Gastroesophageal sphincter (tissue), 4 donors: ENCODE measurements around the gene SLC66A1. TPM values are rescaled to one million over a fixed set of nuclear protein-coding genes. Genes with fewer than 3 reads are reported as not detected.
A peak's percentile ranks its signal among the peaks of the same experiment; 100 is the strongest.

ENCODE experiments used
- ATAC-seq: fragments of 150-250 bp; one replicate; pipeline ENCODE4 v1.9.1; 2016; ENCODE audit warnings: mild to moderate bottlenecking, moderate library complexity
- H3K27ac ChIP-seq, 4 donors: fragments of 200-600 bp; sonication (generic) in 3 of 4; 1 replicate in 3 of 4; 2 replicates in 1 of 4; pipeline ENCODE4 v1.5.1; 2016 to 2019
- H3K27me3 ChIP-seq: fragments of 200-600 bp; sonication (generic); one replicate; pipeline ENCODE4 v1.5.1; 2019
- H3K36me3 ChIP-seq, 2 donors: fragments of 200-600 bp; sonication (generic); one replicate each; pipeline ENCODE4 v1.5.1; 2019; ENCODE audit warnings: control low read depth in 1 of 2
- H3K4me1 ChIP-seq, 3 donors: fragments of 200-600 bp; sonication (generic); 1 replicate in 2 of 3; 2 replicates in 1 of 3; pipeline ENCODE4 v1.5.1; 2016 to 2019; ENCODE audit warnings: control low read depth in 2 of 3
- H3K4me3 ChIP-seq, 2 donors: fragments of 200-600 bp; sonication (generic); one replicate each; pipeline ENCODE4 v1.5.1; 2019; ENCODE audit warnings: mild to moderate bottlenecking in 1 of 2, moderate library complexity in 1 of 2
- H3K9me3 ChIP-seq, 3 donors: fragments of 200-600 bp; sonication (generic); one replicate each; pipeline ENCODE4 v1.5.1; 2017 to 2019; ENCODE audit warnings: control low read depth in 2 of 3
- EP300 ChIP-seq: sonication (generic); formaldehyde crosslinking; IDR thresholded peaks from one replicate; pipeline ENCODE4 v1.6.1; 2017; ENCODE audit warnings: antibody characterized with exemption, mild to moderate bottlenecking
- POLR2A ChIP-seq, 2 donors: fragments of 450-650 bp; IDR thresholded peaks; one replicate each; pipeline ENCODE4 v1.6.1; 2017; ENCODE audit warnings: antibody characterized with exemption in 2 of 2, mild to moderate bottlenecking in 2 of 2, moderate library complexity in 1 of 2
- POLR2AphosphoS5 ChIP-seq: sonication (generic); formaldehyde crosslinking; IDR thresholded peaks from one replicate; pipeline ENCODE4 v1.6.1; 2017; ENCODE audit warnings: antibody characterized with exemption
- WGBS, 2 donors: methylation state at CpG; one replicate each; pipeline ENCODE4 v1.1.5; 2018; ENCODE audit warnings: low coverage in 1 of 2; 5-methylcytosine and 5-hydroxymethylcytosine counted together
- total RNA-seq, 4 donors: library from RNA; depleted of rRNA; stranded (reverse); fragments of >200 nt; gene quantifications; one replicate each; pipeline ENCODE4 v1.1.0, GENCODE V29; 2016
- TF ChIP-seq, protein P1 (sequence below), 4 experiments: fragments of 200-600 bp in 2 of 4; fragments of 450-650 bp in 2 of 4; sonication (generic) in 1 of 4; IDR thresholded peaks; one replicate each; pipeline ENCODE4 v1.5.1; 2017 to 2019; ENCODE audit warnings: antibody characterized with exemption in 4 of 4, mild to moderate bottlenecking in 2 of 4, moderate library complexity in 2 of 4

Gene SLC66A1
- total RNA-seq, 4 donors from 2014 or later = 8.1 to 12.3 (median 11.7) TPM

DNA sequence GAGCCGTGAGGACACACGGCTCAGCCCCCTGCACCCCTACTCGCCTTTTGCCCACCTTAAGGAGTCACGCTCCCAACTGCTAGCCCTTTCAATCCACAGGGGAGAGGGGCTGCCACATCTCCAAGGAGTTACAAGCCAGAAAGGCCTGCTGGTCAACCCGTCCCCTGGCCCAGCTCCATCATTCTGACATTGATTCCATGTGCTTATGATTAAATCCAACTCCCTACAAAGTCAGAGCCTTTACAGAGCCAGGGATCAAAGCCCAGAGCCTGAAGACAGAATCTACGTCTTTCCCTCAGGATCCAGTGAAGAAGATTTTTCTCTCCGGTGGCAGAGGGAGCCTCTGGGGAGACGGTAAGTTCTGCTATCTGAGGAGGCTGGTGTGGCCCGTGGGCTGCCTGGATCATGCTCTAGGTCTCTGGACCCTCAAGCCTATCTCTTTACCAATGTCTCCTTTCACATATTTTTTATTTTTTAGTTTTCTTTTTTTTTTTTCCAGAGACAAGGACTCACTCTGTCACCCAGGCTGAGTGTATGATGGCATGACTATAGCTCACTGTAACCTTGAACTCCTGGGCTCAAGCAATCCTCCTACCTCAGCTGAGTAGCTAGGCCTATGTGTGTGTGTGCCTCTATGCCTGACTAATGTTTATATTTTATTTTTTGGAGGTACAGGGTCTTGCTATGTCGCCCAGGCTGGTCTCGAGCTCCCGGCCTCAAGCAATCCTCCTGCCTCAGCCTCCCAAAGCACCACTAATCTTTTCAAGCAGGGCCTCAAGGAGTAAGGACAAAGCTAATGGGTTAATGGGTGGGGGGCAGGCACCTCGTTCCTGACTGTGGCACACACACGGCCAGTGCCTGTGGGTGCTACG is 61.3 kb downstream of the SLC66A1 start:
- no peak for TF ChIP-seq POLR2A (IDR thresholded peaks at IDR 0.05)
- TF ChIP-seq EP300 = no peak
- TF ChIP-seq, protein P1, sequence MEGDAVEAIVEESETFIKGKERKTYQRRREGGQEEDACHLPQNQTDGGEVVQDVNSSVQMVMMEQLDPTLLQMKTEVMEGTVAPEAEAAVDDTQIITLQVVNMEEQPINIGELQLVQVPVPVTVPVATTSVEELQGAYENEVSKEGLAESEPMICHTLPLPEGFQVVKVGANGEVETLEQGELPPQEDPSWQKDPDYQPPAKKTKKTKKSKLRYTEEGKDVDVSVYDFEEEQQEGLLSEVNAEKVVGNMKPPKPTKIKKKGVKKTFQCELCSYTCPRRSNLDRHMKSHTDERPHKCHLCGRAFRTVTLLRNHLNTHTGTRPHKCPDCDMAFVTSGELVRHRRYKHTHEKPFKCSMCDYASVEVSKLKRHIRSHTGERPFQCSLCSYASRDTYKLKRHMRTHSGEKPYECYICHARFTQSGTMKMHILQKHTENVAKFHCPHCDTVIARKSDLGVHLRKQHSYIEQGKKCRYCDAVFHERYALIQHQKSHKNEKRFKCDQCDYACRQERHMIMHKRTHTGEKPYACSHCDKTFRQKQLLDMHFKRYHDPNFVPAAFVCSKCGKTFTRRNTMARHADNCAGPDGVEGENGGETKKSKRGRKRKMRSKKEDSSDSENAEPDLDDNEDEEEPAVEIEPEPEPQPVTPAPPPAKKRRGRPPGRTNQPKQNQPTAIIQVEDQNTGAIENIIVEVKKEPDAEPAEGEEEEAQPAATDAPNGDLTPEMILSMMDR (IDR thresholded peaks at IDR 0.05) = no peak
- TF ChIP-seq POLR2AphosphoS5 = no peak

DNA sequence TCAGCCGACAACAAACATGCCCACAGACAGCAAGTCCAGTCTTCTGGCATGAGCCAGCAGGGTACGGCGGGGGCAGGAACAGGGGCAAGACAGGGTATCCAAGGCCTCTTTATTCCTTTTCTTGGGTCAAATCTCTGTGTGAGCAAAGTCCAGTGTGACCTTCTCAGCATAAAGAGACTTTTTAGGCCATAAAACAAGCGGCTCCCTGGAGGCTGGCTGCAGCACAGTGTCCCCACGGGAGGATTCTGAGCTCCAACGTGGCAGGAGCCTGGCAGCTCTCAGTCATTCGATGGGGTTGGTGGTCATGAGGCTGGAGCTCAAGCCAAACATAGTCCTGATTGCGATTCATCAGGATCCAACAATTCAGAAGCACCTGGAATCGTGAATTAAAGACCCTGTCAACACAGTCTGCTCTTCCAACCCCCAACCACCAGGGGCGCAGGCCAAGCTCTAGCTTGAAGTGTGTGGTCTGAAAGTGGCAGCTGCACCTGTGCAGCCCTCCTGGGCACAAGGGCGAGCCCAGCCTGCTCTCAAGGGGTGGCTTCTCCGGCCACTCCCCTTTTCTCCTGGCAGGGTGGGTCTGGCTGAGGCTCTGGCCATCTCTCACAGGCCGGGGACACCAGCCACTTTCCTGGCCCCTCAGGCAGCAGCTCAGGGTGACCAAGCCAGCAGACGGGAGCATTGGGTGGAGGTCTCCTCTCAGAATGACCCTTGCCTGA is 62.1 kb downstream of the SLC66A1 start:
- TF ChIP-seq EP300 (no peak), POLR2A (IDR thresholded peaks at IDR 0.05) (no peak)
- TF ChIP-seq, protein P1 (IDR thresholded peaks at IDR 0.05) = peak in 3 of 4 experiments; percentile 5 to 21 (median 5)
- H3K9me3 ChIP-seq = no peaks in the 10 kb centered on the region
- no peak overlapping the region for H3K4me3 ChIP-seq
- WGBS, 2 donors = 74 to 100% methylated on average over 1 to 4 of the region's 14 CpGs
- peak overlapping the region in 3 of 4 donors; percentile 45 to 69 (median 59) for H3K27ac ChIP-seq
- H3K4me1 ChIP-seq = peaks cover 0 to 48% (median 14%) of the 10 kb centered on the region in 3 donors
- H3K36me3 ChIP-seq = peaks cover 0 to 79% of the 10 kb centered on the region in 2 donors
- no peak for ATAC-seq
- H3K27me3 ChIP-seq = no peaks in the 10 kb centered on the region

More for the DNA sequence above, 61.3 kb downstream of the SLC66A1 start:
- WGBS, 2 donors = 46 to 68% methylated on average over 10 to 12 of the region's 15 CpGs
- no peaks in the 10 kb centered on the region for H3K27me3 ChIP-seq
- H3K9me3 ChIP-seq = no peaks in the 10 kb centered on the region
- H3K4me3 ChIP-seq = no peak overlapping the region
- H3K4me1 ChIP-seq = peaks cover 0 to 56% (median 14%) of the 10 kb centered on the region in 3 donors
- no peak for ATAC-seq
- H3K36me3 ChIP-seq = peaks cover 0 to 71% of the 10 kb centered on the region in 2 donors
- H3K27ac ChIP-seq = peak overlapping the region in 3 of 4 donors; percentile 49 to 69 (median 59)

DNA sequence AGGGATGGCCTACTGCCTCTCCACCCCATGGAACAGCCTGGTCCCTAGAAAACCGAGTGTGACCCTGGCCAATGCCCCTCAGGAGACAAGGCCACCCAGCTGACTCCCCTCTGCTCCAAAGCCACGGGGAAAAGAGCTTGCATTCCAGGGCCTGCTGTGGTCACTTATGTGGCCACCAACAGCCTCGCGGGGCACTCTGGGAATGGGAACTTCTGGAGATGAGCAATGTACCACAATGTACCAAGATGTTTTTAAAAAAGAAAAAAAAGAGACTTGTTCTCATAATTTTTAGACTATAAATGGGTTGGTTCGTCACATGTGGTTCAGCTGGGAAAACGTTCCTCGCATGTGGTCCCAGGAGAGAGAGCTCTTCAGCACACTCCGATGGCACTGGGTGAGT is 62.8 kb downstream of the SLC66A1 start:
- Histone ChIP-seq H3K4me3 (no peak overlapping the region), H3K27me3 (no peaks in the 10 kb centered on the region), H3K36me3 (peaks cover 0 to 82% of the 10 kb centered on the region in 2 donors), H3K4me1 (peaks cover 0 to 41% (median 8%) of the 10 kb centered on the region in 3 donors), H3K27ac (peak overlapping the region in 3 of 4 donors; percentile 45 to 69 (median 59)), H3K9me3 (no peaks in the 10 kb centered on the region)
- TF ChIP-seq POLR2AphosphoS5 = no peak
- no peak for TF ChIP-seq POLR2A (IDR thresholded peaks at IDR 0.05)
- TF ChIP-seq, protein P1 (IDR thresholded peaks at IDR 0.05) = no peak
- no peak for TF ChIP-seq EP300
- ATAC-seq = no peak
- 83 to 95% methylated on average over 4 to 7 of the region's 8 CpGs for WGBS, 2 donors

DNA sequence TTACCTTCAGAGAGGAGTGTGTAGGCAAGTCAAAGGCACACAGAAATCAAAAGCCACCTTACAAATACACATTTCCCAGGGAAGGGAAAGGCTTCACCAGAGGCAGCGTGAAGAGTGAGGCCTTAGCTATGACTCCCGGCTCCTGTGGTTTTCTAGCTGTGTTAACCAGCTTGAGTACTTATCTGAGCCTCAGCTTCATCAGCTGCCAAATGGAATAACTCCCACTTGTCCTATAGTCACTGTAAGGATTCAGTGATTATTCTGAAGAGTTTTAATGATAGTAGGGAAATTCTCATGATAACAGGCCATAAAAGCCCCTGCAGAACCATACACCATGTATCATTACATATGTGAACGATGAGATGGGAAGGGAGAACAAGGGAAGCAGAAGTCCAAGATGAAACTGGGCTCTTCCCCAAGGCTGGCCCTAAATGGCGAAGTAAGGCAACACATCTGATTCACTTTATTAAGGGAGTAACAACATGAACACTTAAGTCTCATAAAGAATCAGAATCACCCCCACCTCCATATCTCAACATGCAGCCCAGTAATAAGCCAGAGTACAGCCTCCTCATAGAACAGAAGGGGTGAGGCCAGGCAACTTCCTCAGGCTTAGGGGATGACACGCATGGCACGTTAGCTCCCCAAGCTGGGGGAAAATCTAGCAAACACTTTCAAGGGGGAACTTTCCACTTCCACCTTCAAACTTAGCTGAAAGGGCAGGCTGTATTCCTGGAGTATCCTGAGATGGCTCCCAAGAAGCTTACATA is 63.7 kb downstream of the SLC66A1 start:
- H3K9me3 ChIP-seq = no peaks in the 10 kb centered on the region
- no peak for ATAC-seq
- H3K4me3 ChIP-seq = no peak overlapping the region
- peak overlapping the region in 1 of 4 donors; percentile 52 for H3K27ac ChIP-seq
- WGBS, 2 donors = 75 to 88% methylated on average over 4 to 5 of the region's 6 CpGs
- H3K4me1 ChIP-seq = peaks cover 0 to 33% (median 8%) of the 10 kb centered on the region in 3 donors
- TF ChIP-seq POLR2AphosphoS5 (no peak), EP300 (no peak), POLR2A (IDR thresholded peaks at IDR 0.05) (no peak)
- TF ChIP-seq, protein P1 (IDR thresholded peaks at IDR 0.05) = no peak
- H3K36me3 ChIP-seq = peaks cover 0 to 90% of the 10 kb centered on the region in 2 donors
- H3K27me3 ChIP-seq = no peaks in the 10 kb centered on the region
